Neural cell (in vitro differentiated cells): ENCODE data around the gene GRXCR1. TPM values are rescaled to one million over a fixed set of nuclear protein-coding genes. Genes with fewer than 3 reads are reported as not detected.

Experiments used
- H2AFZ ChIP-seq: fragments of 200-600, 300-800 bp; sonication (generic), shearing (Covaris generic); 2 replicates; pipeline ENCODE4 v1.6.0; 2014; ENCODE audit warnings: low read depth, mild to moderate bottlenecking, antibody characterized with exemption, low read length, moderate library complexity
- H3F3A ChIP-seq: fragments of 200-600 bp; shearing (Covaris generic); 2 replicates; pipeline ENCODE4 v1.6.1; 2016; ENCODE audit warnings: mild to moderate bottlenecking, moderate library complexity, mixed read lengths, antibody characterized with exemption, low read length; ENCODE audit not compliant: insufficient read depth, poor library complexity, severe bottlenecking
- H3K27ac ChIP-seq: fragments of 200-600, 300-800 bp; sonication (generic), shearing (Covaris generic); 2 replicates; pipeline ENCODE4 v1.5.1; 2014; ENCODE audit warnings: mild to moderate bottlenecking, low read length, moderate library complexity
- H3K27me3 ChIP-seq: fragments of 300-800, 200-600 bp; sonication (generic), shearing (Covaris generic); 2 replicates; pipeline ENCODE4 v1.6.0; 2014; ENCODE audit warnings: mild to moderate bottlenecking, low read depth, low read length, moderate library complexity; ENCODE audit not compliant: insufficient read depth
- H3K36me3 ChIP-seq: fragments of 300-800, 200-600 bp; sonication (generic), shearing (Covaris generic); 2 replicates; pipeline ENCODE4 v1.5.1; 2014; ENCODE audit warnings: mild to moderate bottlenecking, antibody characterized with exemption, low read length, moderate library complexity; ENCODE audit not compliant: insufficient read depth
- H3K4me2 ChIP-seq: fragments of 300-800, 200-600 bp; sonication (generic), shearing (Covaris generic); 2 replicates; pipeline ENCODE4 v1.6.0; 2014; ENCODE audit warnings: mild to moderate bottlenecking, low read length
- H3K4me3 ChIP-seq: fragments of 300-800, 200-600 bp; sonication (generic), shearing (Covaris generic); 2 replicates; pipeline ENCODE4 v1.5.1; 2014; ENCODE audit warnings: mild to moderate bottlenecking, low read length, moderate library complexity
- H3K79me2 ChIP-seq: fragments of 200-600 bp; shearing (Covaris generic); replicated peaks from 2 replicates; pipeline ENCODE4 v1.6.0; 2014; ENCODE audit warnings: mild to moderate bottlenecking, low read length, moderate library complexity; ENCODE audit not compliant: insufficient read depth
- H3K9ac ChIP-seq: fragments of 300-800, 200-600 bp; sonication (generic), shearing (Covaris generic); 2 replicates; pipeline ENCODE4 v1.6.1; 2016; ENCODE audit warnings: mild to moderate bottlenecking, low read length, mixed read lengths
- H3K9me2 ChIP-seq: fragments of 200-600 bp; shearing (Covaris generic); 2 replicates; pipeline ENCODE4 v1.6.1; 2016; ENCODE audit warnings: mild to moderate bottlenecking, low read length, mixed read lengths; ENCODE audit not compliant: insufficient read depth
- H3K9me3 ChIP-seq: fragments of 200-600, 300-800 bp; sonication (generic), shearing (Covaris generic); 2 replicates; pipeline ENCODE4 v1.6.1; 2016; ENCODE audit warnings: mild to moderate bottlenecking, mixed run types, low read length, moderate library complexity, mixed read lengths
- H4K20me1 ChIP-seq: fragments of 200-600 bp; shearing (Covaris generic); 2 replicates; pipeline ENCODE4 v1.6.1; 2016; ENCODE audit warnings: mild to moderate bottlenecking, mixed run types; ENCODE audit not compliant: insufficient read depth
- EP300 ChIP-seq: fragments of 450-650 bp; conservative IDR thresholded peaks from 2 replicates; pipeline ENCODE4 v1.6.1; 2014; ENCODE audit warnings: antibody characterized with exemption, mild to moderate bottlenecking, moderate library complexity; ENCODE audit not compliant: poor library complexity, severe bottlenecking
- EZH2 ChIP-seq: fragments of 200-600, 300-800 bp; shearing (Covaris generic), sonication (generic); IDR thresholded peaks from 2 replicates; pipeline ENCODE4 v1.6.1; 2014; ENCODE audit warnings: antibody characterized with exemption, low read length, borderline replicate concordance, mild to moderate bottlenecking; ENCODE audit not compliant: insufficient read depth, poor library complexity, severe bottlenecking
- MXI1 ChIP-seq: fragments of 450-650 bp; conservative IDR thresholded peaks from 2 replicates; pipeline ENCODE4 v1.6.1; 2014; ENCODE audit warnings: antibody characterized with exemption, mild to moderate bottlenecking; ENCODE audit not compliant: poor library complexity, severe bottlenecking
- POLR2AphosphoS5 ChIP-seq: IDR thresholded peaks from 2 replicates; pipeline ENCODE4 v1.6.1; 2012
- RAD21 ChIP-seq: fragments of 450-650 bp; conservative IDR thresholded peaks from 2 replicates; pipeline ENCODE4 v1.6.1; 2014; ENCODE audit warnings: antibody characterized with exemption, mild to moderate bottlenecking, moderate library complexity
- REST ChIP-seq: IDR thresholded peaks from 2 replicates; pipeline ENCODE4 v1.6.1; 2012; ENCODE audit warnings: borderline replicate concordance
- SMC3 ChIP-seq: fragments of 450-650 bp; conservative IDR thresholded peaks from 2 replicates; pipeline ENCODE4 v1.6.1; 2014; ENCODE audit warnings: antibody characterized with exemption, mild to moderate bottlenecking, moderate library complexity; ENCODE audit not compliant: poor library complexity
- TAF1 ChIP-seq: IDR thresholded peaks from 2 replicates; pipeline ENCODE4 v1.6.1; 2012; ENCODE audit warnings: low read depth
- polyA plus RNA-seq: library from polyadenylated mRNA; depleted of rRNA; stranded (reverse); fragments of >200 nt; gene quantifications from 2 replicates; pipeline ENCODE4 v1.2.3, GENCODE V29; 2014
- TF ChIP-seq, protein P1 (sequence below): fragments of 450-650 bp; IDR thresholded peaks from 2 replicates; pipeline ENCODE4 v1.5.1; 2014; ENCODE audit warnings: antibody characterized with exemption, mild to moderate bottlenecking, moderate library complexity; ENCODE audit not compliant: poor library complexity, severe bottlenecking

Gene GRXCR1
- polyA plus RNA-seq, 1 donor from 2014 or later = not detected

GRCh38 chr4:42906891-42907759 lies 14.6 kb downstream of the GRXCR1 start:
- Histone ChIP-seq H3F3A (no peaks in the 10 kb centered on the region), H3K9me3 (no peaks in the 10 kb centered on the region), H3K27ac (peak overlapping the region; percentile 29), H3K9ac (no peak overlapping the region), H3K4me2 (no peak overlapping the region), H2AFZ (no peak overlapping the region), H3K79me2 (no peaks in the 10 kb centered on the region), H3K27me3 (no peaks in the 10 kb centered on the region), H4K20me1 (no peaks in the 10 kb centered on the region), H3K36me3 (no peaks in the 10 kb centered on the region), H3K9me2 (no peaks in the 10 kb centered on the region), H3K4me3 (no peak overlapping the region)
- TF ChIP-seq SMC3 = no peak
- peak; percentile 72 for TF ChIP-seq REST
- TF ChIP-seq, protein P1, sequence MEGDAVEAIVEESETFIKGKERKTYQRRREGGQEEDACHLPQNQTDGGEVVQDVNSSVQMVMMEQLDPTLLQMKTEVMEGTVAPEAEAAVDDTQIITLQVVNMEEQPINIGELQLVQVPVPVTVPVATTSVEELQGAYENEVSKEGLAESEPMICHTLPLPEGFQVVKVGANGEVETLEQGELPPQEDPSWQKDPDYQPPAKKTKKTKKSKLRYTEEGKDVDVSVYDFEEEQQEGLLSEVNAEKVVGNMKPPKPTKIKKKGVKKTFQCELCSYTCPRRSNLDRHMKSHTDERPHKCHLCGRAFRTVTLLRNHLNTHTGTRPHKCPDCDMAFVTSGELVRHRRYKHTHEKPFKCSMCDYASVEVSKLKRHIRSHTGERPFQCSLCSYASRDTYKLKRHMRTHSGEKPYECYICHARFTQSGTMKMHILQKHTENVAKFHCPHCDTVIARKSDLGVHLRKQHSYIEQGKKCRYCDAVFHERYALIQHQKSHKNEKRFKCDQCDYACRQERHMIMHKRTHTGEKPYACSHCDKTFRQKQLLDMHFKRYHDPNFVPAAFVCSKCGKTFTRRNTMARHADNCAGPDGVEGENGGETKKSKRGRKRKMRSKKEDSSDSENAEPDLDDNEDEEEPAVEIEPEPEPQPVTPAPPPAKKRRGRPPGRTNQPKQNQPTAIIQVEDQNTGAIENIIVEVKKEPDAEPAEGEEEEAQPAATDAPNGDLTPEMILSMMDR = no peak
- TF ChIP-seq MXI1 = no peak
- TF ChIP-seq EP300 = peak; percentile 61
- TF ChIP-seq RAD21 = no peak
- TF ChIP-seq EZH2 = no peak
- TF ChIP-seq TAF1 = no peak
- TF ChIP-seq POLR2AphosphoS5 = peak; percentile 97

- Histone ChIP-seq H3K9me3 (no peaks in the 10 kb centered on the region), H3K27me3 (no peaks in the 10 kb centered on the region), H3K9ac (no peak overlapping the region), H2AFZ (no peak overlapping the region), H3K79me2 (no peaks in the 10 kb centered on the region), H3K36me3 (no peaks in the 10 kb centered on the region), H3K4me2 (no peak overlapping the region), H4K20me1 (no peaks in the 10 kb centered on the region), H3K4me3 (no peak overlapping the region), H3K27ac (no peak overlapping the region), H3F3A (no peaks in the 10 kb centered on the region), H3K9me2 (no peaks in the 10 kb centered on the region)
- TF ChIP-seq MXI1 (no peak), POLR2AphosphoS5 (no peak), REST (no peak), EZH2 (no peak), TAF1 (no peak), SMC3 (no peak), RAD21 (no peak), EP300 (no peak)
- TF ChIP-seq, protein P1 = no peak
These were observed 17.9 kb downstream of the GRXCR1 start for GRCh38 chr4:42910459-42910858.
